NCI-H146 (cell line): Measurements from ENCODE around the gene FOLR3.
"Not testable (repeated sequence)": the region's sequence is repeated elsewhere in the genome, so short reads cannot be mapped to it uniquely, and the experiment has no call there.

Experiments
- DNase-seq: peaks from one replicate; lab custom pipeline; 2025; lab: John Stamatoyannopoulos, UW

Gene FOLR3

DNA sequence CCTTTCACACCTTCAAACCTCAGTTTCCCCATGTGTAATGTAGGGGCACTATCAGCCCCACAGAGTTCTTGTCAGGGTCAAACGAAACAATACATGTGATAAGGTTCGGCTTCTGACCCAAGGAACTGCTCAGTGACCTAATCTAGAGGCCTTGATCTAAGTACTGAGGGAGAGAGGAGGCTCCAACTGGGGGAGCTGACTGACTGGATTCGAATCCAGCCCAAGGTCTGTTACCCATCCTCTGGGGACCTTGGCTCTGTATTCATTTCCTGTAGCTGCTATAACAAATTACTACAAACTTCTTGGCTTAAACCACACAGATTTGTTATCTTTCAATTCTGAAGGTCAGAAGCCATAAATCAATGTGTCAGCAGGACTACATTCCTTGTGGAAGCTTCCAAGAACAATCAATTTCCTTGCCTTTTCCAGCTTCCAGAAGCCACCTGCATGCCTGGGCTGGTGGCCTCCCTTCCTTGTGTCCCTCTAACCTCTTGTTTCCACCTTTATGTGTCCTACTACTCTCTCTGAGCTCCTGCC, 12.3 kb upstream of the FOLR3 start:
- no peak for DNase-seq

DNA sequence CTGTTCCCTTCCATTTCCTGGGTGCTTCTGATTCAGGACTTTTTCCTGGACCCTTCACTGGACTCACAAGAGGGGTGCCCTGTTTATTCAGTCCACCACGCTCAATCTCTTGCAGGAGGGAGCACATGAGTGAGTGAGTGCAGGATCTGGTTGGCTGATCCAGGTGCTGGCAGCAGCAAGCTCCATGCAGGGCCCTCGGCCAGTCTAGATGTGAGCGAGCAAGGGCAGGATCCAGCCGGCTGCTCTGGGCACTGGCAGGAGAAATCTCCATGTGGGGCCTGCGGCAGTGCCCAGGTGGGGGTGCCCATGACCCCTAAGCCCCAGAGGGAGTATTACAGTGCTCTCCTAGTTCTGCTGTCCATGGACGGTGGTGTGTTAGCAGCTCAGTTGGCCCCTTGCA, 11.5 kb upstream of the FOLR3 start:
- DNase-seq, result no peak

DNA sequence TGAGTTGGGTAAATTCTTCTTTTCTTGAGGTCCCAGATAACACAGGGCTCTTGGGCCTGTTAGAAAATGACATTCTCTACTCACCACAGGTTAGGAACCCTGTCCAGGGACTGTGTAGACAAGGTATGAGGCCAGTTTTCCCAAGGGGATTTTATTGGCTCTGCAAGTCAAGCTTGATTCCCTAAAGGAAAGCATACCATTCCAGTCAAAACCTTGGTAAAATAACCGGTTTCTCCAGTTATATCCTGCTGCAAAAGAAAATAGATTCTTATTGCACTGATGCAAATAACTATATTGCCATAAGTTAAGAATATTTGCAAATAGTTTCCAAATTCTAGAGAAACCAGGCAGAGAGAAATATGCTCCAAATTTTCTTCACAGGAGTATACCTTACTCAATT, 9.6 kb upstream of the FOLR3 start:
- no peak for DNase-seq

DNA sequence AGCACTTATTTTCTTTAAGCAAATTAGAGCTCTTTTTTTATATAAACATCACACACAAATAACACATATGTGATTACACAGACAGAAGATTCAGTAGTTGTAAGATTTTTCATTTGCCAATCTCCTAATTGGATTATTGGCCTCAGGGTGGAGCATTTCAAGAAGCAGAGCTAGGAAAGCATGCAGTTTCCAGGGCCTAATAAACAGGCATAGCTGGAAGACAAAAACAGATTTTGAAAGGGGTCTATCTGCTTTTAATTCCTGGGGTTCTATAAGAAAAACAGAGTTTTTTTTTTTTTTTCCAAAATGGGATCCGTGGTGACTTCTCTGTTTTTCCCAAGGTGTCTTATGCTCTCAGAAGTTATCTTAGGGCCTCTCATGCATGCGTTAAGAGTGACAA, 7.6 kb upstream of the FOLR3 start:
- no peak for DNase-seq

DNA sequence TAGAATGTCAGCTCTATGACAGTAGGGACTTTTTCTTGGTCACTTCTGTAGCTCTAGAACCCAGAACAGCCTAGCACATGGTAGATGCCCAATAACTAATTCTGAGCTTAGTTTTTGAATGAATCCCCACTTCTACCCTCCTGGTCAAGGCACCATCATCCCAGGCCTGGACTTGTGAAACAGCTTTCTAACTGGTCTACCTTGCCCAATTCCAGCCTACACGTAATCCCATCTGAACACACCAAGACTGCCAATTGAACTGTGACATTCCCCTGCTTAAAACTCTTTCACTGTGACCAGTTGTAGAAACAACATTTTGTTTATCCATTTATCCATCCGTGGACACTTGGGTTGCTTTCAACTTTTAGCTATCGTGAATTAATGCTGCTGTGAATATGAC, 6.1 kb upstream of the FOLR3 start:
- no peak for DNase-seq

DNA sequence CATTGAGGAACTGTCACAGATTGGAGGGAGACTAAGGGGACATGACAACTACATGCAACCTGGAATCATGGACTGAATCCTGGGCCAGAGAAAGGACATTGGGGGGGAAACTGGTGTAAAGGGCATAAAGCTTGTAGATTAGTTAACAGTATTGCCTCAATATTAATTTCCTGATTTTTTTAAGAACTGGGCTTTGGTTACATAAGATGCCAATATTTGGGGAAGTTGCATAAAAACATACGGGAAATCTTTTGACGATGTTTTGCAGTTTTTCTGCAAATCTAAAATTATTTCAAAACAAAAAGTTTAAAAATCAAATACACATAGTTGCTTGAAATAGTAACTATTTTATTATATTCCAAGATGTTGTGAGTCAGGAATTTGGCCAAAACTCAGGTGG, 2.9 kb upstream of the FOLR3 start:
- no peak for DNase-seq

DNA sequence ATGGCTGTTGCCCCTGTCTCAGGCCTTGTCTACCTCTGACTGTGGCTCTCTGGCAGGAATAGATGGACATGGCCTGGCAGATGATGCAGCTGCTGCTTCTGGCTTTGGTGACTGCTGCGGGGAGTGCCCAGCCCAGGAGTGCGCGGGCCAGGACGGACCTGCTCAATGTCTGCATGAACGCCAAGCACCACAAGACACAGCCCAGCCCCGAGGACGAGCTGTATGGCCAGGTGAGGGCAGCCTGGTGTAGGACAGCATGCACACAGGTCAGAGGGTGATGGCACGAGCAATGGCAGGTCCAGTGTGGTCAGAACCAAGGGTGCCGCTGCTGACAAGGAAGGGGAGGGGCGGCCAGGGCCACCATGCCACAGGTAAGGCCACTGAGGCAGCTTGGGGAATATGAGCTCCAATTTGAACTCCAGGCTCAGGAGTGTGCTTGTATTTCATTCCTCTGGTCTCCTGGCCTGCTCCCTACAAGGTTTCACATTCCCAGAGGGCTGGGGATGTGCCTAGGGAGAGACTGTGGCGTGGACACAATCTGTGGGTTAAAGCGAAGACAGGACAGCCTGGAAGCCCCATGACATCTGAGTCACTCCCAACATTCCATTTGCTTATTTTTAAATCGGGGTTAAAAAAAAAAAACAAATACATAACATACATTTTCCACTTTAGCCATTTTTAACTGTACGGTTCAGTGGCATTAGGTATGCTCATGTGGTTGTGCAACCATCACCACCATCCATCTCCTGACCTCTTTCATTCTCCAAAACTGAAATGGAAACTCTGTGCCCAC, 562 bp downstream of the FOLR3 start:
- DNase-seq, result no peak

DNA sequence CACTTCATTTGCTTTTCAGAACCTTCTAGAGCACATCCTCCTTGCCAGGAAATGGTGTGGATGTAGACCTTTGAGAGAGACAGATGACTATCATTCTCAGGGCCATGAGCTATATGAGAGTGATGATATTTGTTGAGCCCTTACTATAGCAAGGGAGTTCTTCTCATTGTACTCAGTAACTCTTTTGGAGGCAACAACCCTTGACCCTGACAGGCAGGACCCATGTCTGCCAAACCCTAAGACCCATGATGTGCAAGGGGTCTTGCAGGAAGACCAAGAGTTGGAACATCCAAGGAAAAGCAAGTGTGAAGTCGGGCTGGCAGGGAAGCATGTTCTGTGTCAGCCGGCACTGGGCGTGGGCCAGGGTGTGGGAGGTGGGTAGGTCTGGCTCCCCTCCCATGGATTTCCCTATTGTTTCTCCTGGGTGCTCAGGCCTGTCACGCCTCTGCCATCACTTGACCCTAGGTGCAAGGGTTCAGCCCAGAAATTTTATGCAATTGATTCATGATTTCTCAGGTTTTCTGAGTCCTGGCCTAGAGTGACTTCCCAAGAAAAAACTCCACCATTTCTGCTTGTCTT, 1.2 kb downstream of the FOLR3 start:
- no peak for DNase-seq

DNA sequence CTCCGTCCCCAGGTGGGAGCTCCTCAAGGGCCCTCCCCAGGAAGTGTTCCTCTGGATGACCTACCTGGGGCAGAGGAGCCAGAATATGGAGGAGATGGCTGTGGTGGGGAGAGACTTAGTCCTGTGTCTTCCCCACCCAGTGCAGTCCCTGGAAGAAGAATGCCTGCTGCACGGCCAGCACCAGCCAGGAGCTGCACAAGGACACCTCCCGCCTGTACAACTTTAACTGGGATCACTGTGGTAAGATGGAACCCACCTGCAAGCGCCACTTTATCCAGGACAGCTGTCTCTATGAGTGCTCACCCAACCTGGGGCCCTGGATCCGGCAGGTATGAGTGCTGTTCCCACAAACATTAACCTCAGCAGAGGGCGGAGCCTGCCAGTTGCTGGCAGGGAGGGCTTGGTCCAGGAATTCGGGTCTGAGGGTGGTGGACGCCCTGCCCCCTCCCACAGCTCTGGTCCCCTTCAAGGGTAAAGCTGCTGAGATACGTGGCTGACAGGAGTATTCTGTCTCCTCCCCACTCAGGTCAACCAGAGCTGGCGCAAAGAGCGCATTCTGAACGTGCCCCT, 3.4 kb downstream of the FOLR3 start:
- no peak for DNase-seq

DNA sequence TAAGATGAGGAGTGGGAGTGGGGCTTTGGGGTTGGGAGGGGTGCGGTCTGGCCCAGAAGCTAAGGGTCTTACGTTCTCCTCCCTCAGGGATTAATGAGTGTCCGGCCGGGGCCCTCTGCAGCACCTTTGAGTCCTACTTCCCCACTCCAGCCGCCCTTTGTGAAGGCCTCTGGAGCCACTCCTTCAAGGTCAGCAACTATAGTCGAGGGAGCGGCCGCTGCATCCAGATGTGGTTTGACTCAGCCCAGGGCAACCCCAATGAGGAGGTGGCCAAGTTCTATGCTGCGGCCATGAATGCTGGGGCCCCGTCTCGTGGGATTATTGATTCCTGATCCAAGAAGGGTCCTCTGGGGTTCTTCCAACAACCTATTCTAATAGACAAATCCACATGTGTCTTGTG, 4.0 kb downstream of the FOLR3 start:
- no peak for DNase-seq

DNA sequence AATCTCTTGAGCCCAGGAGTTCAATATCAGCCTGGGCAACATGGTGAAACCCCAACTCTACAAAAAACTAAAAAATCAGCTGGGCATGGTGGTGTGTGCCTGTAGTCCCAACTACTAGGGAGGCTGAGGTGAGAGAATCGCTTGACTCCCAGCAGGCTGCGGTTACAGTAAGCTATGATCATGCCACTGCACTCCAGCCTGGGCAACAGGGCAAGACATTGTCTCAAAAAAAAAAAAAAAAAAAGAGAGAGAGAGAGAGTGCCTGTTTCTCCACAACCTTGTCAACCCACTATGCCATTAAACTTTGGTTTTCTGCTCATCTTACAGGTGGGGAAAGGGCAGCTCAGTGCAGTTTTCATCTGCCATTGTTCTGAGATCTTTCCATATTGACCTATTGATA, 5.1 kb downstream of the FOLR3 start:
- no peak for DNase-seq

DNA sequence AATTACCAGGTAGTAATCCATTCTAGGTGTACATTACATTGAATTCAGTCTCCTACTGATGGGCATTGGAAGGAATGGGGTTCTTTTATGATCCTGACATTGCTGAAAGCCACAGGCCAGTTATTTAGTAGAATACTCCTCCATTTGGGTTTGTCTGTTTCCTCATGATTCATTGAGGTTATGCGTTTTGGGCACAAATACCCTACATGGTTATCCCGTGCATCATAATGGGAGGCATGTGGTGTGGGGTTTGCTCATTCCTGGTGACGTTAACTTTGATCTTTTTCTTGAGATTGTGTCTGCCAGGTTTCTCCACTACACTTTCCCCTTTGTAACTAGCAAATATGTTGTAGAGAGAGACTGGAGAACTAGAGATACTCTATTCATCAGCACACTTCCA, 5.5 kb downstream of the FOLR3 start:
- DNase-seq, result no peak

DNA sequence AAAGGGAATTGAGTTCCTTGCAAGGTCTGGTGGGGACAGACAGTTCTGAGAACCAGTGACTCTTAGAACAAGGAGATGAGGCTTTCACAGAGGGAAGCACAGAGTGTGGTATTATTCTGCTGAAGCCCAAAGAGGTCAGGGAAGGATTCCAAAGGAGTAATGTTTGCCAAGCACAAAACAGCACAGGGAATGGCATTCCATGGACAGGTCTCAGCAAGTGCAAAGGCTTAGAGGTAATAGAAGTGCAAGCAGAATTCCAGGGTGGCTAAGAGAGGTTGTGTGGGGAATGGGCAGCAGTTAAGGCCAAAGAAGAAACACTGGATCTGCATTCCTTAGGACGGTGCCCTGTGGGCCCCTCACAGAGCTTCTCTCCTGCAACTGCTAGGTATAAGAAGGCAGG, 6.6 kb downstream of the FOLR3 start:
- not testable (repeated sequence) for DNase-seq

DNA sequence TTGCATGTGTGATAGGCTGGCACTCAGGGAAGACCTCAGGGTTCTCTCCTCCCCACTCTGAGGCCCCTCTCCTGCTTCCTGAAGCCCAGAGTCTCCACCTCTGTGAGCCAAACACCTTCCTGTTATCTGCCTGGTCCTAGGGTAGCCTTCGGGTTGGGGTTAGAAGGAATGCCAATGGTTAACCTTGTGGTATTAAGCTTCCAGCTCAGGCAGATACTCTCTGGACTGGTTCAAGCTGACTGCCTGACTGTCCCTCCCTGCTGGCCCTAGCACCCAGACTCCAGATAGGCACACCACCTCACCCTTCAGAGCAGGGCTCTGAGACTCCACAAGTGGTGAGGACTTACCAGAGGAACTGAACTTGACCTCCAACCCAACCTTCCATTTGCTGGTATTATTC, 7.0 kb downstream of the FOLR3 start:
- not testable (repeated sequence) for DNase-seq

DNA sequence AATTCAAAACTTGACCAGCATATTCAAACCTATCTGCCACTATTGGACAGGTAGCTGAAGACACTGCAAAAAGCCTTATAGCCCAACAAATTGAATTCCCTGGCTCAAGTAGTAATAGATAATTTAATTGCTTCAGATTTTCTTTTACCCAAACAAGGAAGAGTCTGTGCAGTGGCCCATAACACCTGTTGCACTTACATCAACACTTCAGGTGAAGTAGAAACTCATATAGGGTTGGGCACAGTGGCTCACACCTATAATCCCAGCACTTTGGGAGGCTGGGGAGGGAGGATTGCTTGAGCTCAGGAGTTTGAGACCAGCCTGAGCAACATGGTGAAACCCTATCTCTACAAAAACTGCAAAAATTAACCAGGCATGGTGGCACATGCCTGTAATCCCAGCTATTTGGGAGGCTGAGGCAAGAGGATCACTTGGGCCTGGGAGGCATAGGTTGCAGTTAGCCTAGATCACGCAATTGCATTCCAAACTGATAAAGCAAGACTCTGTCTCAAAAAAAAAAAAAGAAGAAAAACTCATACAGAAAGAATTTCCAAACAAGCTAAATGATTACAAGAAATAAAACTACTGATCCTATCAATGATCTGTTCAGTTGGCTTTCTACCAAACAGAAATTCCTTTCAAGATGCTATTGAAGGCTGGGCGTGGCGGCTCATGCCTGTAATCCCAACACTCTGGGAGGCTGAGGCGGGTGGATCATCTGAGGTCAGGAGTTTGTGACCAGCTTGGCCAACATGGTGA, 9.5 kb downstream of the FOLR3 start:
- DNase-seq, result no peak

DNA sequence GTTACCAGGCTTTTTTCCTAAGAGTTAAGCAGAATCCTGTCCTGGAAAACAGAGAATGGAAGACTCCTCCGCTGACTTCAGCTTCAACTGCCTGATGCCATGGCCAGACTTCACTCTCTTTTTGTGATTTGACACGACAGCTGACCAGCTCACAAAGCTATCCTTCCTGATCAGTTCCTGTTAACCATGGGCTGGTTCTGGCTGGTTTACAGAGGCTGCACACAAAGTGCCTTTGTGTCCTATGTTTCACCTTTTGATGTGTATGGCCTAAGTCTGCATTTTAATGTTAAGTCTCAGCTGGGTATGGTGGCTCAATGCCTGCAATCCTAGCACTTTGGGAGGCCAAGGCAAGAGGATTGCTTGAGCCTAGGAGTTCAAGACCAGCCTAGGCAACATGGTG, 11.1 kb downstream of the FOLR3 start:
- DNase-seq, result no peak

DNA sequence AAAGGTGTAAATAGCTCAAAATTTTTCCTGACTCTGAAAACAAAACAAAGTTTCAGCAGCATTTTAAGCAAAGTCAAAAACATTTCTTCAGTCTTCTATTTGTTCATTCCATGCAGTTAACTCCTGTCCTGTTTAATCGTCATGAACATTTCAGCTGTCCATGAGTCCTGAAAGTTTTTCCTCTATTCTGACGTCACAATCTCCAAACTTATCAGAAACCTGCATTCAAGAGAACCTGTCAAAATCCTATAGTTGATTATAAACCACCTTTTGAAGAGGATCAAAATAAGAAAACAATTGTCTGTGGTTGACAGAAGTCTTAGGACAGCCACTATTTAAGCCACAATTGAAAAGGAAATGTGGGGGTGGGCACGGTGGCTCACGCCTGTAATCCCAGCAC, 15.4 kb downstream of the FOLR3 start:
- DNase-seq, result no peak

DNA sequence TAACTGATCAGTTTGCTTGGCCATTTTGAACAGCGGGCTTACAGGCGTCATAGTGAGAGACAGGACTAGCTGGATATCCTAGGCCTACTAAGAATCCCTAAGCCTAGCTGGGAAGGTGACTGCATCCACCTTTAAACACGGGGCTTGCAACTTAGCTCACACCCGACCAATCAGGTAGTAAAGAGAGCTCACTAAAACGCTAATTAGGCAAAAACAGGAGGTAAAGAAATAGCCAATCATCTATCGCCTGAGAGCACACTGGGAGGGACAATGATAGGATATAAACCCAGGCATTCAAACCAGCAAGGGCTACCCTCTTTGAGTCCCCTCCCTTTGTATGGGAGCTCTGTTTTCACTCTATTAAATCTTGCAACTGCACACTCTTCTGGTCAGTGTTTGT, 18.3 kb downstream of the FOLR3 start:
- DNase-seq, result not testable (repeated sequence)

DNA sequence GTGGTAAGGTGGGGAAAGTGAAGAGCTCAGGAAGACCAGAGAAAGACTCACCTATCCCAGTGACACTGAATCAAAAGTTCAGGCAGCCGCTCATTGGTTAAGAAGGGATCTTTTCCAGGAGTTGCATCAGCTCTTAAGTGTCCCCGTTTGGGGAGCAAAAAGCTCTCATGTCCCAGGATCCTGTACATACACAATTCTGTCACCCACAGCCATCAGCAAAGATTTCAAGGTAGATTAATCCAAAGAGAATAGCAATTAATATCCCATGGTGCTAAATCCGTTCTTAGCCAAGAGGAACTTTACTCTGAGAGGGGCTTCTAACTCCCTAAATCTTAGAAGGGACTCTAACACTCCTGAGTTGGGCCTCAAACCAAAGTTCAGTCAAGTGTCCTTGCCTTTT, 19.3 kb downstream of the FOLR3 start:
- no peak for DNase-seq

DNA sequence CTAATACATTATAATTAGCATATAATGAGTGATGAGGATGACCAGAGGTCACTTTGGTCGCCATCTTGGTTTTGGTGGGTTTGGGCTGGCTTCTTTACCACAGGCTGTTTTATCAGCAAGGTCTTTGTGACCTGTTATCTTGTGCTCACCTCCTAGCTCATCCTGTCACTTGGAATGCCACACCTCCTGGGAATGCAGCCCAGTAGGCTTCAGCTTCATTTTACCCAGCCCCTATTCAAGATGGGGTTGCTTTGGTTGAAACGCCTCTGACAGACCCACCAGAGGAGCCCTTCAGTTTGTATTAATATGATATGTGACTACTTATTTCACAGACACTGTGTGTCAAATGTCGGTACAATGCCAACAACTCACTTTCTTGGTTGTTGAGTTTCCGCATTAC, 20.2 kb downstream of the FOLR3 start:
- no peak for DNase-seq

DNA sequence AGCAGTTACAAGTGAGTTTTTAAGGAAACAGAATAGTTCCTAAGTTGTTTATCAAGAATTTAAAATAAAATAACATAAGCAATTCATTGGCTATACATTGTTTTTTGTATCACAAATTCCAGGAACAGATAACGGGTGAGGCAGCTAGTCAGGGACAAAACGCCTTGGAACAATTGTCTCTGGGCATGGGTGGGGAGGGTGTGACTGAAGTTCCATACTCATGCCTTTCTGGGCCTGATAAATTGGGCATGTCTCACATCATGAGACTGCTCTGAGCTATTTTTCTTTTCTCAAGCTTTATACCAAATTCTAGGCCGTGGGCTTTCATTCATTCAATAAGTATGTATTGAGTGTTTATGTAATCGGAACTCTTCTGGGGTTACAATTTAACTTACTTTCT, 21.6 kb downstream of the FOLR3 start:
- DNase-seq, result no peak

DNA sequence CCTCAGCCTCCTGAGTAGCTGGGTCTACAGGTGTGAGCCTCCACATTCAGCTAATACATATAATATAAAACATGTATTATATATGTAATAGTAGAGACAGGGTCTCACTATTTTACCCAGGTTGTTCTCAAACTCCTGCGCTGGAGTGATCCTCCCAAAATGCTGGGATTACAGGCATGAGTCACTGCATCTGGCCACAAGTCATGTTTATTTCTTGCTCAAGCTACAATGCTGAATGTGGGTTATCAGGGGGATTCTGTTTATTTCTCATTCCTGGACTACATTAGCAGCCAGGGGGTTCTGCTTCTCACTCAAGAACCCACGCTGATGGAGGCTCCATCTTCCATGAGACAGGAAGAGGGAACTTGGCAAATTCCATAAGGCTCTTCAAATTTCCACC, 24.8 kb downstream of the FOLR3 start:
- no peak for DNase-seq
